Stimulated activated naive CD8-positive, alpha-beta T cell treated with anti-CD3 and anti-CD28 coated beads, Interleukin-15, Interleukin-2, amounts not matched to agents 100 ng/mL and 50 ng/mL, for 24 hours (primary cell): ENCODE data around the gene ATAD1.
"Not testable (repeated sequence)": the region's sequence is repeated elsewhere in the genome, so short reads cannot be mapped to it uniquely, and the experiment has no call there.

ENCODE experiments used
- H3K27ac Mint-ChIP-seq: one replicate; pipeline ENCODE4 v1.8.0; 2021; ENCODE audit warnings: mild to moderate bottlenecking, mixed read lengths
- H3K27me3 Mint-ChIP-seq: one replicate; pipeline ENCODE4 v1.8.0; 2021; ENCODE audit warnings: mixed read lengths
- H3K36me3 Mint-ChIP-seq: one replicate; pipeline ENCODE4 v1.8.0; 2021; ENCODE audit warnings: low read depth, mixed read lengths
- H3K4me1 Mint-ChIP-seq: one replicate; pipeline ENCODE4 v1.8.0; 2021; ENCODE audit warnings: low read depth, mixed read lengths
- H3K4me3 Mint-ChIP-seq: one replicate; pipeline ENCODE4 v1.8.0; 2021; ENCODE audit warnings: mild to moderate bottlenecking, mixed read lengths
- H3K9me3 Mint-ChIP-seq: one replicate; pipeline ENCODE4 v1.8.0; 2021; ENCODE audit warnings: mixed read lengths

The ATAD1 gene

GRCh38 chr10:87738253-87738652 lies 79.8 kb downstream of the ATAD1 start:
- H3K4me3 Mint-ChIP-seq, H3K27ac Mint-ChIP-seq, H3K36me3 Mint-ChIP-seq, H3K9me3 Mint-ChIP-seq, H3K4me1 Mint-ChIP-seq: not testable (repeated sequence)
- peaks cover 27% of the 10 kb centered on the region for H3K27me3 Mint-ChIP-seq

GRCh38 chr10:87734987-87735827 lies 82.8 kb downstream of the ATAD1 start:
- no peaks in the 10 kb centered on the region for H3K9me3 Mint-ChIP-seq
- H3K4me3 Mint-ChIP-seq = no peak overlapping the region
- H3K36me3 Mint-ChIP-seq = no peaks in the 10 kb centered on the region
- H3K27me3 Mint-ChIP-seq = peaks cover 30% of the 10 kb centered on the region
- H3K4me1 Mint-ChIP-seq = no peaks in the 10 kb centered on the region
- H3K27ac Mint-ChIP-seq = no peak overlapping the region

- H3K4me3 Mint-ChIP-seq = no peak overlapping the region
- H3K36me3 Mint-ChIP-seq = no peaks in the 10 kb centered on the region
- H3K27me3 Mint-ChIP-seq = peaks cover 21% of the 10 kb centered on the region
- H3K4me1 Mint-ChIP-seq = no peaks in the 10 kb centered on the region
- H3K27ac Mint-ChIP-seq = no peak overlapping the region
- H3K9me3 Mint-ChIP-seq = no peaks in the 10 kb centered on the region
Observed at GRCh38 chr10:87733081-87733480, 84.9 kb downstream of the ATAD1 start.

- H3K4me3 Mint-ChIP-seq = no peak overlapping the region
- no peak overlapping the region for H3K27ac Mint-ChIP-seq
- H3K9me3 Mint-ChIP-seq = no peaks in the 10 kb centered on the region
- no peaks in the 10 kb centered on the region for H3K4me1 Mint-ChIP-seq
- peaks cover 3% of the 10 kb centered on the region for H3K27me3 Mint-ChIP-seq
- no peaks in the 10 kb centered on the region for H3K36me3 Mint-ChIP-seq
Observed at GRCh38 chr10:87729940-87730339, 88.1 kb downstream of the ATAD1 start.

- peaks cover 17% of the 10 kb centered on the region for H3K27me3 Mint-ChIP-seq
- peaks cover 10% of the 10 kb centered on the region for H3K4me1 Mint-ChIP-seq
- H3K27ac Mint-ChIP-seq = no peak overlapping the region
- no peak overlapping the region for H3K4me3 Mint-ChIP-seq
- H3K9me3 Mint-ChIP-seq = no peaks in the 10 kb centered on the region
- H3K36me3 Mint-ChIP-seq = no peaks in the 10 kb centered on the region
Observed at GRCh38 chr10:87724789-87725188, 93.2 kb downstream of the ATAD1 start.

- Mint-ChIP-seq H3K27me3 (peaks cover 17% of the 10 kb centered on the region), H3K27ac (no peak overlapping the region), H3K9me3 (no peaks in the 10 kb centered on the region), H3K36me3 (no peaks in the 10 kb centered on the region), H3K4me3 (no peak overlapping the region), H3K4me1 (peaks cover 10% of the 10 kb centered on the region)
Observed at GRCh38 chr10:87723500-87723899, 94.5 kb downstream of the ATAD1 start.

GRCh38 chr10:87722716-87723115 lies 95.3 kb downstream of the ATAD1 start:
- H3K4me1 Mint-ChIP-seq = peaks cover 10% of the 10 kb centered on the region
- H3K4me3 Mint-ChIP-seq = no peak overlapping the region
- no peaks in the 10 kb centered on the region for H3K36me3 Mint-ChIP-seq
- no peak overlapping the region for H3K27ac Mint-ChIP-seq
- no peaks in the 10 kb centered on the region for H3K9me3 Mint-ChIP-seq
- H3K27me3 Mint-ChIP-seq = peaks cover 17% of the 10 kb centered on the region

GRCh38 chr10:87721781-87722180 lies 96.2 kb downstream of the ATAD1 start:
- no peaks in the 10 kb centered on the region for H3K36me3 Mint-ChIP-seq
- no peak overlapping the region for H3K4me3 Mint-ChIP-seq
- peaks cover 17% of the 10 kb centered on the region for H3K27me3 Mint-ChIP-seq
- no peaks in the 10 kb centered on the region for H3K9me3 Mint-ChIP-seq
- no peak overlapping the region for H3K27ac Mint-ChIP-seq
- H3K4me1 Mint-ChIP-seq = peaks cover 10% of the 10 kb centered on the region

- Mint-ChIP-seq H3K4me1 (peaks cover 10% of the 10 kb centered on the region), H3K27me3 (peaks cover 17% of the 10 kb centered on the region), H3K9me3 (no peaks in the 10 kb centered on the region), H3K4me3 (no peak overlapping the region), H3K27ac (peak overlapping the region; percentile 2), H3K36me3 (no peaks in the 10 kb centered on the region)
Observed at GRCh38 chr10:87720665-87721064, 97.4 kb downstream of the ATAD1 start.

- Mint-ChIP-seq H3K27me3 (peaks cover 4% of the 10 kb centered on the region), H3K36me3 (no peaks in the 10 kb centered on the region), H3K27ac (no peak overlapping the region), H3K4me3 (no peak overlapping the region), H3K4me1 (peaks cover 4% of the 10 kb centered on the region), H3K9me3 (no peaks in the 10 kb centered on the region)
Observed at GRCh38 chr10:87716348-87716670, 101.7 kb downstream of the ATAD1 start.

GRCh38 chr10:87715552-87716347 lies 102.3 kb downstream of the ATAD1 start:
- Mint-ChIP-seq H3K36me3 (no peaks in the 10 kb centered on the region), H3K4me3 (no peak overlapping the region), H3K9me3 (no peaks in the 10 kb centered on the region), H3K27me3 (peaks cover under 1% of the 10 kb centered on the region), H3K4me1 (peaks cover 1% of the 10 kb centered on the region), H3K27ac (no peak overlapping the region)

GRCh38 chr10:87713707-87714106 lies 104.3 kb downstream of the ATAD1 start:
- H3K36me3 Mint-ChIP-seq = no peaks in the 10 kb centered on the region
- no peak overlapping the region for H3K27ac Mint-ChIP-seq
- H3K4me3 Mint-ChIP-seq = no peak overlapping the region
- H3K4me1 Mint-ChIP-seq = no peaks in the 10 kb centered on the region
- H3K9me3 Mint-ChIP-seq = no peaks in the 10 kb centered on the region
- no peaks in the 10 kb centered on the region for H3K27me3 Mint-ChIP-seq

- Mint-ChIP-seq H3K4me3 (no peak overlapping the region), H3K27me3 (peaks cover under 1% of the 10 kb centered on the region), H3K36me3 (no peaks in the 10 kb centered on the region), H3K27ac (no peak overlapping the region), H3K4me1 (no peaks in the 10 kb centered on the region), H3K9me3 (no peaks in the 10 kb centered on the region)
Observed at GRCh38 chr10:87712913-87713616, 105.0 kb downstream of the ATAD1 start.

- no peak overlapping the region for H3K4me3 Mint-ChIP-seq
- no peak overlapping the region for H3K27ac Mint-ChIP-seq
- H3K27me3 Mint-ChIP-seq = peaks cover 4% of the 10 kb centered on the region
- no peaks in the 10 kb centered on the region for H3K36me3 Mint-ChIP-seq
- H3K4me1 Mint-ChIP-seq = no peaks in the 10 kb centered on the region
- no peaks in the 10 kb centered on the region for H3K9me3 Mint-ChIP-seq
Observed at GRCh38 chr10:87707254-87707653, 110.8 kb downstream of the ATAD1 start.

- Mint-ChIP-seq H3K4me1 (no peaks in the 10 kb centered on the region), H3K27ac (no peak overlapping the region), H3K36me3 (no peaks in the 10 kb centered on the region), H3K4me3 (no peak overlapping the region), H3K27me3 (peaks cover 4% of the 10 kb centered on the region), H3K9me3 (no peaks in the 10 kb centered on the region)
Observed at GRCh38 chr10:87706731-87707130, 111.3 kb downstream of the ATAD1 start.
